Peyer's patch (tissue), 4 donors: ENCODE measurements around the gene CACNA1A.

ENCODE experiments used
- CTCF ChIP-seq, 6 experiments: fragments of 450-650 bp in 4 of 6; fragments of 200-600 bp in 2 of 6; sonication (generic) in 1 of 6; IDR thresholded peaks; one replicate each; pipeline ENCODE4 v1.5.1; 2017 to 2019; ENCODE audit warnings: antibody characterized with exemption in 6 of 6, mild to moderate bottlenecking in 3 of 6, moderate library complexity in 1 of 6
- POLR2A ChIP-seq, 2 donors: fragments of 450-650 bp; IDR thresholded peaks; one replicate each; pipeline ENCODE4 v1.5.1; 2017; ENCODE audit warnings: antibody characterized with exemption in 2 of 2, mild to moderate bottlenecking in 2 of 2, moderate library complexity in 2 of 2

DNA sequence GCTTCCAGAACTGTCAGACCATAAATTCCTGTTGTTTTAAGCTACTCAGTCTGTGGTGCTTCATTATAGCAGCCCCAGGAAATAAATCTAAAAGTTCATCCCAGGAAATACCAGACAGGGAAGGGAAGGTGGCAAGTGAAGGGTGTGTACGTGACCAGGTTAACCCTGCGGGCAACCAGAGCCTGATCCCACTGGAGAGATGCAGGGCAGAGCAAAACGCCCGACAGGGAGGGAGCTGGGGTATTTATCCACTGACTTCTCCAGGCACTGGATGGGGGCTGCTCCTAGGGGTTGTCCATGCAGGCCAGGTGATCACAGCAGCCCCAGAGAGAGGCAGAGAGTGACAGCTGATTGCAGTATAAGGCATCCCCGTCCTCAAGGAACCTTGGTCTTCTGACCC lies 150.9 kb downstream of the CACNA1A start:
- TF ChIP-seq CTCF (IDR thresholded peaks at IDR 0.05) = no peak
- no peak for TF ChIP-seq POLR2A (IDR thresholded peaks at IDR 0.05)
